Stimulated activated naive CD4-positive, alpha-beta T cell (primary cell): ENCODE data around the gene ME2.
"Not testable (repeated sequence)": the region's sequence is repeated elsewhere in the genome, so short reads cannot be mapped to it uniquely, and the experiment has no call there.

ENCODE experiments used
- DNase-seq, 6 experiments: peaks; one replicate each; lab custom pipeline; 2025; lab: John Stamatoyannopoulos, UW

Gene ME2

GRCh38 chr18:50878345-50879301, at the start of gene ME2:
TSS of gene ME2 (plus strand) at chr18:50879118. CDS start at chr18:50895821, 16,703 bp downstream.
- DNase-seq, result peak; percentile 75 to 89 (median 85)

GRCh38 chr18:50829644-50830043, 49.3 kb upstream of the ME2 start:
- no peak for DNase-seq

GRCh38 chr18:50830544-50830943, 48.4 kb upstream of the ME2 start:
- DNase-seq, result no peak

- no peak for DNase-seq
Measured at GRCh38 chr18:50832754-50833153, 46.2 kb upstream of the ME2 start.

GRCh38 chr18:50833496-50833895, 45.4 kb upstream of the ME2 start:
- DNase-seq, result not testable (repeated sequence)

GRCh38 chr18:50836521-50836957, 42.4 kb upstream of the ME2 start:
- DNase-seq, result no peak

GRCh38 chr18:50839341-50839740, 39.6 kb upstream of the ME2 start:
- DNase-seq, result no peak

GRCh38 chr18:50839996-50840395, 38.9 kb upstream of the ME2 start:
- no peak for DNase-seq

- no peak for DNase-seq
Measured at GRCh38 chr18:50842846-50843245, 36.1 kb upstream of the ME2 start.

- no peak for DNase-seq
Measured at GRCh38 chr18:50844554-50844953, 34.4 kb upstream of the ME2 start.

GRCh38 chr18:50844960-50845359, 34.0 kb upstream of the ME2 start:
- DNase-seq, result no peak

GRCh38 chr18:50847192-50847591, 31.7 kb upstream of the ME2 start:
- DNase-seq, result no peak

GRCh38 chr18:50848061-50848551, 30.8 kb upstream of the ME2 start:
- DNase-seq, result no peak

GRCh38 chr18:50848991-50849390, 29.9 kb upstream of the ME2 start:
- no peak for DNase-seq

- DNase-seq, result no peak
Measured at GRCh38 chr18:50849419-50849821, 29.5 kb upstream of the ME2 start.

GRCh38 chr18:50850307-50851065, 28.4 kb upstream of the ME2 start:
- DNase-seq, result no peak

- no peak for DNase-seq
Measured at GRCh38 chr18:50853863-50854271, 25.1 kb upstream of the ME2 start.

GRCh38 chr18:50855976-50856757, 22.8 kb upstream of the ME2 start:
- no peak for DNase-seq

GRCh38 chr18:50857166-50857565, 21.8 kb upstream of the ME2 start:
- DNase-seq, result not testable (repeated sequence)

- DNase-seq, result no peak
Measured at GRCh38 chr18:50857694-50858093, 21.2 kb upstream of the ME2 start.

GRCh38 chr18:50859793-50860555, 18.9 kb upstream of the ME2 start:
- DNase-seq, result no peak
